GM12878 (cell line): ENCODE results near the gene SPAG16. TPM values are rescaled to one million over a fixed set of nuclear protein-coding genes. Genes with fewer than 3 reads are reported as not detected.

Experiments used
- ATAC-seq: fragments of 200-7000 bp; cut with Tn5 transposase; 3 replicates; pipeline ENCODE4 v1.9.1; 2020; ENCODE audit warnings: mild to moderate bottlenecking, moderate library complexity
- BruUV-seq: library from RNA; stranded (reverse); fragments of 400-500 nt; replicated peaks from 2 replicates; lab custom pipeline; 2021; lab: Mats Ljungman, UMichigan
- CTCF ChIA-PET: fragments of 300-600 bp; sonication (Branson Sonifier 250); formaldehyde crosslinking; extraction: SDS; loops from one replicate; lab custom pipeline; 2021; ENCODE audit warnings: inconsistent platforms; lab: Yijun Ruan, JAX
- POLR2A ChIA-PET: fragments of 350-600 bp; formaldehyde crosslinking; extraction: SDS; loops from one replicate; lab custom pipeline; 2021; ENCODE audit warnings: inconsistent platforms; lab: Charles Lee
- RAD21 ChIA-PET: fragments of 300-600 bp; sonication (Branson Sonifier 250); formaldehyde crosslinking; loops from one replicate; lab custom pipeline; 2023; ENCODE audit warnings: antibody characterized with exemption; ENCODE audit not compliant: unreplicated experiment; lab: Charles Lee
- SMC1A ChIA-PET: fragments of 300-600 bp; sonication (Branson Sonifier 250); formaldehyde crosslinking; loops from one replicate; lab custom pipeline; 2023; ENCODE audit not compliant: unreplicated experiment, uncharacterized antibody; lab: Charles Lee
- DNase-seq: peaks from one replicate; pipeline ENCODE4 v3.0.0-alpha.2; 2011; ENCODE audit warnings: low read depth, low spot score
- FAIRE-seq: peaks from 3 replicates; lab custom pipeline; 2011; peaks lifted over from hg19 to GRCh38; lab: Jason Lieb, UNC
- H2AFZ ChIP-seq: 2 replicates; pipeline ENCODE4 v1.6.0; 2011; ENCODE audit warnings: low read depth, low read length, control low read depth; ENCODE audit not compliant: control insufficient read depth
- H3K27ac ChIP-seq: 2 replicates; pipeline ENCODE4 v1.5.1; 2011; ENCODE audit warnings: control low read depth; ENCODE audit not compliant: control insufficient read depth, insufficient read depth
- H3K27me3 ChIP-seq, 2 experiments: replicated peaks in 1 of 2; 2 replicates each; pipeline versions ENCODE4 v1.6.0 to v1.6.1; 2011; ENCODE audit warnings: low read length in 1 of 2; ENCODE audit not compliant: control insufficient read depth in 2 of 2, insufficient read depth in 2 of 2
- H3K36me3 ChIP-seq, 2 experiments: 2 replicates each; pipeline ENCODE4 v1.5.1; 2011; ENCODE audit warnings: low read length in 1 of 2; ENCODE audit not compliant: control insufficient read depth in 2 of 2, insufficient read depth in 2 of 2
- H3K4me1 ChIP-seq: 2 replicates; pipeline ENCODE4 v1.6.1; 2011; ENCODE audit warnings: mild to moderate bottlenecking, low read length, moderate library complexity, mixed read lengths; ENCODE audit not compliant: control insufficient read depth, insufficient read depth
- H3K4me2 ChIP-seq: 2 replicates; pipeline ENCODE4 v1.6.0; 2011; ENCODE audit warnings: control low read depth; ENCODE audit not compliant: control insufficient read depth, insufficient read depth
- H3K4me3 ChIP-seq: fragments of 200-600 bp; sonication (generic); 2 replicates; pipeline ENCODE4 v1.5.1; 2016
- H3K79me2 ChIP-seq: 2 replicates; pipeline ENCODE4 v1.6.0; 2011; ENCODE audit warnings: low read length; ENCODE audit not compliant: control insufficient read depth, insufficient read depth
- H3K9ac ChIP-seq: 2 replicates; pipeline ENCODE4 v1.8.0; 2011; ENCODE audit warnings: low read length, control low read depth, mixed read lengths; ENCODE audit not compliant: control insufficient read depth, insufficient read depth
- H3K9me3 ChIP-seq: replicated peaks from 3 replicates; pipeline ENCODE4 v1.5.1; 2011; ENCODE audit warnings: mild to moderate bottlenecking, low read length; ENCODE audit not compliant: control insufficient read depth, insufficient read depth
- H4K20me1 ChIP-seq: 2 replicates; pipeline ENCODE4 v1.6.0; 2011; ENCODE audit not compliant: control insufficient read depth, insufficient read depth
- EP300 ChIP-seq, 2 experiments: fragments of 150-350 bp in 1 of 2; IDR thresholded peaks; 2 replicates each; pipeline ENCODE4 v1.6.1; 2011 to 2012; ENCODE audit warnings: low read depth in 2 of 2, low read length in 2 of 2, borderline replicate concordance in 1 of 2, improper control_type of control experiment in 1 of 2, inconsistent platforms in 1 of 2; ENCODE audit not compliant: control insufficient read depth in 1 of 2
- MYB ChIP-seq: fragments of 150-350 bp; IDR thresholded peaks from 2 replicates; pipeline ENCODE4 v1.6.1; 2014; ENCODE audit warnings: mild to moderate bottlenecking, low read depth, low read length, borderline replicate concordance
- SPI1 ChIP-seq: IDR thresholded peaks from 2 replicates; pipeline ENCODE4 v1.6.1; 2011; ENCODE audit warnings: low read depth, mild to moderate bottlenecking, low read length, moderate library complexity, borderline replicate concordance; ENCODE audit not compliant: insufficient read depth
- ZBED1 ChIP-seq: IDR thresholded peaks from 2 replicates; pipeline ENCODE4 v1.6.1; 2016; ENCODE audit warnings: borderline replicate concordance
- ZBTB4 ChIP-seq: fragments of 450-650 bp; formaldehyde crosslinking; IDR thresholded peaks from 2 replicates; pipeline ENCODE4 v1.4.0; 2022; ENCODE audit warnings: mild to moderate bottlenecking, moderate library complexity
- ZNF217 ChIP-seq: fragments of 450-650 bp; IDR thresholded peaks from 2 replicates; pipeline ENCODE4 v1.6.1; 2017; ENCODE audit warnings: antibody characterized with exemption, mild to moderate bottlenecking
- ZNF24 ChIP-seq: fragments of 450-650 bp; IDR thresholded peaks from 2 replicates; pipeline ENCODE4 v1.6.1; 2017; ENCODE audit warnings: antibody characterized with exemption, mild to moderate bottlenecking
- WGBS: methylation state at CpG from one replicate; pipeline ENCODE4 v1.1.6; 2016; ENCODE audit warnings: low lambda C conversion rate; ENCODE audit not compliant: insufficient replicate concordance, insufficient coverage; ENCODE audit errors: missing lambda C conversion rate; 5-methylcytosine and 5-hydroxymethylcytosine counted together
- in situ Hi-C: fragments of 300-500 bp; cut with MboI; formaldehyde crosslinking; loops from 9 replicates; pipeline ENCODE4 v1.14.3; 2018; ENCODE audit warnings: mixed read lengths
- intact Hi-C: fragments of 100-400 bp; cut with micrococcal nuclease; formaldehyde crosslinking; loops from one replicate; pipeline ENCODE4 v1.14.2; 2022; ENCODE audit not compliant: unreplicated experiment
- polyA plus RNA-seq, 11 experiments: library from polyadenylated mRNA; depleted of rRNA in 4 of 11; unstranded in 6 of 11; stranded (reverse) in 5 of 11; fragments of >200 nt; fragmentation: Nextera tagmentation in 4 of 11; fragmentation: Illumina TruSeq in 1 of 11; extraction: Ambion mirVana in 4 of 11; extraction: Trizol in 1 of 11; gene quantifications; 1 replicate in 1 of 11; 2 replicates in 10 of 11; pipeline versions ENCODE4 v1.2.1 to v1.2.3, GENCODE V29; 2011 to 2016; ENCODE audit warnings: inconsistent platforms in 2 of 11, missing spikeins in 2 of 11, low read depth in 1 of 11
- total RNA-seq, 4 experiments: library from RNA; depleted of rRNA in 3 of 4; stranded (reverse); fragments of >200 nt in 3 of 4; fragmentation: Illumina TruSeq in 1 of 4; extraction: Trizol in 1 of 4; gene quantifications; 2 replicates each; pipeline versions ENCODE4 v1.2.1 to v1.2.3, GENCODE V29; 2013 to 2021

Gene SPAG16
- total and polyA plus RNA-seq, 10 of the 15 experiments (the other 5 are each of a cell fraction or from before 2014, with no cell fraction given): 6.0 to 25.0 (median 15.2) TPM

GRCh38 chr2:213315168-213315876 lies 31.1 kb downstream of the SPAG16 start:
- RAD21 ChIA-PET: no interaction called here
- Histone ChIP-seq H3K79me2 (no peaks in the 10 kb centered on the region), H4K20me1 (no peaks in the 10 kb centered on the region), H2AFZ (no peak overlapping the region), H3K36me3 (no peaks in the 10 kb centered on the region), H3K27ac (no peak overlapping the region), H3K4me3 (no peak overlapping the region), H3K9me3 (peaks cover 2% of the 10 kb centered on the region; the same call in 1 of the 3 replicates), H3K27me3 (no peaks in the 10 kb centered on the region), H3K4me2 (no peak overlapping the region), H3K9ac (no peak overlapping the region), H3K4me1 (no peaks in the 10 kb centered on the region)
- WGBS: 57% methylated on average over 6 of the region's 6 CpGs
- peak; percentile 11 for DNase-seq
- BruUV-seq: no TSS peak
- CTCF ChIA-PET: no interaction called here
- intact Hi-C loops (no loop called here), in situ Hi-C loops (no loop called here)
- no peak for FAIRE-seq
- TF ChIP-seq ZNF217: no peak
- TF ChIP-seq ZNF24: no peak
- TF ChIP-seq EP300 (IDR thresholded peaks at IDR 0.05; ENCODE audit: borderline replicate concordance in 1 of 2, control insufficient read depth in 1 of 2, low read depth in 2 of 2, low read length in 2 of 2): 0 out of 4 replicates have a peak, but pooled peaks of 1 of the 2 experiments have one; percentile 28
- TF ChIP-seq SPI1: peak; percentile 87
- no peak for TF ChIP-seq ZBED1
- TF ChIP-seq ZBTB4: no peak
- no peak for TF ChIP-seq MYB
- SMC1A ChIA-PET: no interaction called here
- ATAC-seq: peak; percentile 76
- POLR2A ChIA-PET: no interaction called here
